Neural cell (in vitro differentiated cells): Measurements from ENCODE around the gene LZIC. TPM values are rescaled to one million over a fixed set of nuclear protein-coding genes. Genes with fewer than 3 reads are reported as not detected.

Experiments used
- H2AFZ ChIP-seq: fragments of 200-600, 300-800 bp; sonication (generic), shearing (Covaris generic); 2 replicates; pipeline ENCODE4 v1.6.0; 2014; ENCODE audit warnings: low read depth, mild to moderate bottlenecking, antibody characterized with exemption, low read length, moderate library complexity
- H3F3A ChIP-seq: fragments of 200-600 bp; shearing (Covaris generic); 2 replicates; pipeline ENCODE4 v1.6.1; 2016; ENCODE audit warnings: mild to moderate bottlenecking, moderate library complexity, mixed read lengths, antibody characterized with exemption, low read length; ENCODE audit not compliant: insufficient read depth, poor library complexity, severe bottlenecking
- H3K27ac ChIP-seq: fragments of 200-600, 300-800 bp; sonication (generic), shearing (Covaris generic); 2 replicates; pipeline ENCODE4 v1.5.1; 2014; ENCODE audit warnings: mild to moderate bottlenecking, low read length, moderate library complexity
- H3K27me3 ChIP-seq: fragments of 300-800, 200-600 bp; sonication (generic), shearing (Covaris generic); 2 replicates; pipeline ENCODE4 v1.6.0; 2014; ENCODE audit warnings: mild to moderate bottlenecking, low read depth, low read length, moderate library complexity; ENCODE audit not compliant: insufficient read depth
- H3K36me3 ChIP-seq: fragments of 300-800, 200-600 bp; sonication (generic), shearing (Covaris generic); 2 replicates; pipeline ENCODE4 v1.5.1; 2014; ENCODE audit warnings: mild to moderate bottlenecking, antibody characterized with exemption, low read length, moderate library complexity; ENCODE audit not compliant: insufficient read depth
- H3K4me2 ChIP-seq: fragments of 300-800, 200-600 bp; sonication (generic), shearing (Covaris generic); 2 replicates; pipeline ENCODE4 v1.6.0; 2014; ENCODE audit warnings: mild to moderate bottlenecking, low read length
- H3K4me3 ChIP-seq: fragments of 300-800, 200-600 bp; sonication (generic), shearing (Covaris generic); 2 replicates; pipeline ENCODE4 v1.5.1; 2014; ENCODE audit warnings: mild to moderate bottlenecking, low read length, moderate library complexity
- H3K79me2 ChIP-seq: fragments of 200-600 bp; shearing (Covaris generic); replicated peaks from 2 replicates; pipeline ENCODE4 v1.6.0; 2014; ENCODE audit warnings: mild to moderate bottlenecking, low read length, moderate library complexity; ENCODE audit not compliant: insufficient read depth
- H3K9ac ChIP-seq: fragments of 300-800, 200-600 bp; sonication (generic), shearing (Covaris generic); 2 replicates; pipeline ENCODE4 v1.6.1; 2016; ENCODE audit warnings: mild to moderate bottlenecking, low read length, mixed read lengths
- H3K9me2 ChIP-seq: fragments of 200-600 bp; shearing (Covaris generic); 2 replicates; pipeline ENCODE4 v1.6.1; 2016; ENCODE audit warnings: mild to moderate bottlenecking, low read length, mixed read lengths; ENCODE audit not compliant: insufficient read depth
- H3K9me3 ChIP-seq: fragments of 200-600, 300-800 bp; sonication (generic), shearing (Covaris generic); 2 replicates; pipeline ENCODE4 v1.6.1; 2016; ENCODE audit warnings: mild to moderate bottlenecking, mixed run types, low read length, moderate library complexity, mixed read lengths
- H4K20me1 ChIP-seq: fragments of 200-600 bp; shearing (Covaris generic); 2 replicates; pipeline ENCODE4 v1.6.1; 2016; ENCODE audit warnings: mild to moderate bottlenecking, mixed run types; ENCODE audit not compliant: insufficient read depth
- EP300 ChIP-seq: fragments of 450-650 bp; conservative IDR thresholded peaks from 2 replicates; pipeline ENCODE4 v1.6.1; 2014; ENCODE audit warnings: antibody characterized with exemption, mild to moderate bottlenecking, moderate library complexity; ENCODE audit not compliant: poor library complexity, severe bottlenecking
- EZH2 ChIP-seq: fragments of 200-600, 300-800 bp; shearing (Covaris generic), sonication (generic); IDR thresholded peaks from 2 replicates; pipeline ENCODE4 v1.6.1; 2014; ENCODE audit warnings: antibody characterized with exemption, low read length, borderline replicate concordance, mild to moderate bottlenecking; ENCODE audit not compliant: insufficient read depth, poor library complexity, severe bottlenecking
- MXI1 ChIP-seq: fragments of 450-650 bp; conservative IDR thresholded peaks from 2 replicates; pipeline ENCODE4 v1.6.1; 2014; ENCODE audit warnings: antibody characterized with exemption, mild to moderate bottlenecking; ENCODE audit not compliant: poor library complexity, severe bottlenecking
- POLR2AphosphoS5 ChIP-seq: IDR thresholded peaks from 2 replicates; pipeline ENCODE4 v1.6.1; 2012
- RAD21 ChIP-seq: fragments of 450-650 bp; conservative IDR thresholded peaks from 2 replicates; pipeline ENCODE4 v1.6.1; 2014; ENCODE audit warnings: antibody characterized with exemption, mild to moderate bottlenecking, moderate library complexity
- SMC3 ChIP-seq: fragments of 450-650 bp; conservative IDR thresholded peaks from 2 replicates; pipeline ENCODE4 v1.6.1; 2014; ENCODE audit warnings: antibody characterized with exemption, mild to moderate bottlenecking, moderate library complexity; ENCODE audit not compliant: poor library complexity
- TAF1 ChIP-seq: IDR thresholded peaks from 2 replicates; pipeline ENCODE4 v1.6.1; 2012; ENCODE audit warnings: low read depth
- polyA plus RNA-seq: library from polyadenylated mRNA; depleted of rRNA; stranded (reverse); fragments of >200 nt; gene quantifications from 2 replicates; pipeline ENCODE4 v1.2.3, GENCODE V29; 2014
- TF ChIP-seq, protein P1 (sequence below): IDR thresholded peaks from 2 replicates; pipeline ENCODE4 v1.6.1; 2012; ENCODE audit warnings: borderline replicate concordance
- TF ChIP-seq, protein P2 (sequence below): fragments of 450-650 bp; IDR thresholded peaks from 2 replicates; pipeline ENCODE4 v1.5.1; 2014; ENCODE audit warnings: antibody characterized with exemption, mild to moderate bottlenecking, moderate library complexity; ENCODE audit not compliant: poor library complexity, severe bottlenecking

The LZIC gene
- polyA plus RNA-seq, 1 donor from 2014 or later = 57.2 TPM

DNA sequence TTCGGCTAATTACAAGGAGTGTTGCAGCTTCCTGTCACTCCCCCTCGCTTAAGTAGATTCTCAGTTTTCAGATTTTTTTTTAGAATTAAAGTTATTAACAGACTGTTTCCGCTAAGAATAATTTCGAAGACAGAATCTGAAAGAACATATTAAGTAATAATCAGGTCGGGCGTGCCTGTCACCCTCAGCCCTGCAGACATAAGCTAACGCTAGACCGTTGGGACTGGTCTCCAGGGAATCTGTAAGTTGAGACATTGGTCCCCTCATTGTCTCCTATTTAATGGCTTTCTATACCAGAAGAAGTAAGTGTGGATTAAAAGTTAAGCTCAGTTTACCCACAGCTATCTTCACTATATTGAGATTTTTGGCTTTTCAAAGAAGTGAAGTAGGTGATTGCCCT is 14.5 kb upstream of the LZIC start:
- Histone ChIP-seq H3K36me3 (no peaks in the 10 kb centered on the region), H3K9ac (no peak overlapping the region), H2AFZ (no peak overlapping the region), H3K4me2 (no peak overlapping the region), H3K27me3 (no peaks in the 10 kb centered on the region), H3K27ac (no peak overlapping the region), H4K20me1 (no peaks in the 10 kb centered on the region), H3K79me2 (no peaks in the 10 kb centered on the region), H3F3A (no peaks in the 10 kb centered on the region), H3K4me3 (no peak overlapping the region), H3K9me3 (no peaks in the 10 kb centered on the region), H3K9me2 (no peaks in the 10 kb centered on the region)
- no peak for TF ChIP-seq POLR2AphosphoS5
- TF ChIP-seq, protein P1, sequence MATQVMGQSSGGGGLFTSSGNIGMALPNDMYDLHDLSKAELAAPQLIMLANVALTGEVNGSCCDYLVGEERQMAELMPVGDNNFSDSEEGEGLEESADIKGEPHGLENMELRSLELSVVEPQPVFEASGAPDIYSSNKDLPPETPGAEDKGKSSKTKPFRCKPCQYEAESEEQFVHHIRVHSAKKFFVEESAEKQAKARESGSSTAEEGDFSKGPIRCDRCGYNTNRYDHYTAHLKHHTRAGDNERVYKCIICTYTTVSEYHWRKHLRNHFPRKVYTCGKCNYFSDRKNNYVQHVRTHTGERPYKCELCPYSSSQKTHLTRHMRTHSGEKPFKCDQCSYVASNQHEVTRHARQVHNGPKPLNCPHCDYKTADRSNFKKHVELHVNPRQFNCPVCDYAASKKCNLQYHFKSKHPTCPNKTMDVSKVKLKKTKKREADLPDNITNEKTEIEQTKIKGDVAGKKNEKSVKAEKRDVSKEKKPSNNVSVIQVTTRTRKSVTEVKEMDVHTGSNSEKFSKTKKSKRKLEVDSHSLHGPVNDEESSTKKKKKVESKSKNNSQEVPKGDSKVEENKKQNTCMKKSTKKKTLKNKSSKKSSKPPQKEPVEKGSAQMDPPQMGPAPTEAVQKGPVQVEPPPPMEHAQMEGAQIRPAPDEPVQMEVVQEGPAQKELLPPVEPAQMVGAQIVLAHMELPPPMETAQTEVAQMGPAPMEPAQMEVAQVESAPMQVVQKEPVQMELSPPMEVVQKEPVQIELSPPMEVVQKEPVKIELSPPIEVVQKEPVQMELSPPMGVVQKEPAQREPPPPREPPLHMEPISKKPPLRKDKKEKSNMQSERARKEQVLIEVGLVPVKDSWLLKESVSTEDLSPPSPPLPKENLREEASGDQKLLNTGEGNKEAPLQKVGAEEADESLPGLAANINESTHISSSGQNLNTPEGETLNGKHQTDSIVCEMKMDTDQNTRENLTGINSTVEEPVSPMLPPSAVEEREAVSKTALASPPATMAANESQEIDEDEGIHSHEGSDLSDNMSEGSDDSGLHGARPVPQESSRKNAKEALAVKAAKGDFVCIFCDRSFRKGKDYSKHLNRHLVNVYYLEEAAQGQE = no peak
- no peak for TF ChIP-seq EP300
- TF ChIP-seq TAF1 = no peak
- TF ChIP-seq MXI1 = no peak
- TF ChIP-seq EZH2 = no peak
- no peak for TF ChIP-seq RAD21
- TF ChIP-seq, protein P2, sequence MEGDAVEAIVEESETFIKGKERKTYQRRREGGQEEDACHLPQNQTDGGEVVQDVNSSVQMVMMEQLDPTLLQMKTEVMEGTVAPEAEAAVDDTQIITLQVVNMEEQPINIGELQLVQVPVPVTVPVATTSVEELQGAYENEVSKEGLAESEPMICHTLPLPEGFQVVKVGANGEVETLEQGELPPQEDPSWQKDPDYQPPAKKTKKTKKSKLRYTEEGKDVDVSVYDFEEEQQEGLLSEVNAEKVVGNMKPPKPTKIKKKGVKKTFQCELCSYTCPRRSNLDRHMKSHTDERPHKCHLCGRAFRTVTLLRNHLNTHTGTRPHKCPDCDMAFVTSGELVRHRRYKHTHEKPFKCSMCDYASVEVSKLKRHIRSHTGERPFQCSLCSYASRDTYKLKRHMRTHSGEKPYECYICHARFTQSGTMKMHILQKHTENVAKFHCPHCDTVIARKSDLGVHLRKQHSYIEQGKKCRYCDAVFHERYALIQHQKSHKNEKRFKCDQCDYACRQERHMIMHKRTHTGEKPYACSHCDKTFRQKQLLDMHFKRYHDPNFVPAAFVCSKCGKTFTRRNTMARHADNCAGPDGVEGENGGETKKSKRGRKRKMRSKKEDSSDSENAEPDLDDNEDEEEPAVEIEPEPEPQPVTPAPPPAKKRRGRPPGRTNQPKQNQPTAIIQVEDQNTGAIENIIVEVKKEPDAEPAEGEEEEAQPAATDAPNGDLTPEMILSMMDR = no peak
- no peak for TF ChIP-seq SMC3

DNA sequence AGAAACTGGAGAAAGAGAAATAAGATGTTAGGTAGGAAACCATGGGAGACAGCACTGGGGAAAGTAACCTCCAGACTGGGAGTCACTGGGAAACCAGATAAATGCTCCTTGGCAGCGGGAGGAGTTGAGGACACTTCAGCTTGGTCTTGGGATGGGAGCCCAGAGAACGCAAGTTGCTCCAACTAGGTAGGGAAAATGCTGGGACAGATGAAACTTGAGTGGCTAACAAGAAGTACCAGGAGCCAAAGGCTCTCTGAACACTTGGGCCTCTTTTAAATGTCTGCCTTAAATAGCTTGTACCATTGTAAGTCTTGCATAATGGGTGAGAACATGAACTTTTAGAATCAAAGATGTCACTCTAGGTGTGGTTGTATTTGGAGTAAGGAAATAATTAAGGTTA is 3.1 kb upstream of the LZIC start:
- no peaks in the 10 kb centered on the region for H3F3A ChIP-seq
- no peak overlapping the region for H3K4me3 ChIP-seq
- no peak overlapping the region for H3K4me2 ChIP-seq
- peaks cover 13% of the 10 kb centered on the region for H3K79me2 ChIP-seq
- H3K27me3 ChIP-seq = no peaks in the 10 kb centered on the region
- H3K9me3 ChIP-seq = no peaks in the 10 kb centered on the region
- H3K9ac ChIP-seq = no peak overlapping the region
- TF ChIP-seq POLR2AphosphoS5 (no peak), TAF1 (no peak)
- TF ChIP-seq, protein P1 = no peak
- H3K27ac ChIP-seq = no peak overlapping the region
- H3K36me3 ChIP-seq = no peaks in the 10 kb centered on the region
- H2AFZ ChIP-seq = no peak overlapping the region
- no peaks in the 10 kb centered on the region for H3K9me2 ChIP-seq
- no peaks in the 10 kb centered on the region for H4K20me1 ChIP-seq
